Naive thymus-derived CD4-positive, alpha-beta T cell (primary cell): Measurements from ENCODE around the gene TXNRD2. TPM values are rescaled to one million over a fixed set of nuclear protein-coding genes. Genes with fewer than 3 reads are reported as not detected.
A peak's percentile ranks its signal among the peaks of the same experiment; 100 is the strongest.
"Not testable (repeated sequence)": the region's sequence is repeated elsewhere in the genome, so short reads cannot be mapped to it uniquely, and the experiment has no call there.

Source experiments
- ATAC-seq: fragments of 150-1000 bp; cut with Tn5 transposase; 2 replicates; pipeline ENCODE4 v1.10.0; 2021; ENCODE audit warnings: mild to moderate bottlenecking, moderate library complexity
- CTCF ChIA-PET: fragments of 350-600 bp; sonication (Branson Sonifier 250); formaldehyde crosslinking; loops from one replicate; lab custom pipeline; 2021; ENCODE audit warnings: antibody characterized with exemption; lab: Charles Lee
- POLR2A ChIA-PET: fragments of 350-600 bp; sonication (Branson Sonifier 250); formaldehyde crosslinking; loops from one replicate; lab custom pipeline; 2021; ENCODE audit warnings: antibody characterized with exemption, inconsistent platforms; lab: Charles Lee
- DNase-seq, 9 donors: peaks; one replicate each; pipeline versions ENCODE4 v3.0.0 to v3.0.0-alpha.2; 2020 to 2022; ENCODE audit warnings: mixed read lengths in 1 of 9
- H3K27ac ChIP-seq: one replicate; pipeline ENCODE4 v1.7.0; 2013; ENCODE audit warnings: mild to moderate bottlenecking, low read depth, low read length, moderate library complexity
- H3K27me3 ChIP-seq, 2 donors: one replicate each; pipeline ENCODE4 v1.7.0; 2013; ENCODE audit warnings: low read length in 2 of 2, mild to moderate bottlenecking in 2 of 2, moderate library complexity in 2 of 2; ENCODE audit not compliant: control insufficient read depth in 2 of 2, insufficient read depth in 2 of 2
- H3K36me3 ChIP-seq, 3 experiments: 1 replicate in 2 of 3; 2 replicates in 1 of 3; pipeline ENCODE4 v1.7.0; 2013; ENCODE audit warnings: low read length in 3 of 3, mild to moderate bottlenecking in 3 of 3, moderate library complexity in 1 of 3; ENCODE audit not compliant: insufficient read depth in 3 of 3, control insufficient read depth in 2 of 3
- H3K4me1 ChIP-seq, 2 donors: one replicate each; pipeline ENCODE4 v1.7.0; 2013; ENCODE audit warnings: low read length in 2 of 2, mild to moderate bottlenecking in 2 of 2, moderate library complexity in 1 of 2; ENCODE audit not compliant: control insufficient read depth in 2 of 2, insufficient read depth in 2 of 2
- H3K4me3 ChIP-seq: 2 replicates; pipeline ENCODE4 v1.7.0; 2013; ENCODE audit warnings: mild to moderate bottlenecking, low read length
- H3K9me3 ChIP-seq, 3 experiments: 1 replicate in 2 of 3; 2 replicates in 1 of 3; pipeline ENCODE4 v1.7.0; 2013; ENCODE audit warnings: low read length in 3 of 3; ENCODE audit not compliant: control insufficient read depth in 2 of 3
- H3K27ac Mint-ChIP-seq, 9 donors: one replicate each; pipeline ENCODE4 v1.8.0; 2020 to 2022; ENCODE audit warnings: mixed read lengths in 9 of 9, mild to moderate bottlenecking in 8 of 9, moderate library complexity in 5 of 9, inconsistent platforms in 2 of 9
- H3K27me3 Mint-ChIP-seq, 5 donors: one replicate each; pipeline ENCODE4 v1.8.0; 2021 to 2022; ENCODE audit warnings: mixed read lengths in 5 of 5, mild to moderate bottlenecking in 1 of 5
- H3K36me3 Mint-ChIP-seq, 5 donors: one replicate each; pipeline ENCODE4 v1.8.0; 2020 to 2022; ENCODE audit warnings: mixed read lengths in 5 of 5, mild to moderate bottlenecking in 3 of 5, inconsistent platforms in 1 of 5
- H3K4me1 Mint-ChIP-seq, 7 donors: one replicate each; pipeline ENCODE4 v1.8.0; 2020 to 2022; ENCODE audit warnings: mixed read lengths in 7 of 7, mild to moderate bottlenecking in 3 of 7, inconsistent platforms in 1 of 7
- H3K4me3 Mint-ChIP-seq, 10 donors: one replicate each; pipeline ENCODE4 v1.8.0; 2020 to 2022; ENCODE audit warnings: mild to moderate bottlenecking in 10 of 10, mixed read lengths in 10 of 10, moderate library complexity in 6 of 10, inconsistent platforms in 2 of 10
- H3K9me3 Mint-ChIP-seq, 11 donors: one replicate each; pipeline ENCODE4 v1.8.0; 2020 to 2022; ENCODE audit warnings: mixed read lengths in 11 of 11, mild to moderate bottlenecking in 4 of 11, inconsistent platforms in 1 of 11, moderate library complexity in 1 of 11
- intact Hi-C, 2 donors: fragments of 100-400 bp; cut with micrococcal nuclease; formaldehyde crosslinking; loops; one replicate each; pipeline ENCODE4 v1.15.1; 2023
- polyA plus RNA-seq, 2 donors: library from polyadenylated mRNA; unstranded; fragments of 300-500 nt; fragmentation: Illumina TruSeq; gene quantifications; one replicate each; pipeline ENCODE4 v1.2.3, GENCODE V29; 2021
- total RNA-seq, 6 experiments: library from RNA in 5 of 6; stranded (reverse) in 5 of 6; gene quantifications; 1 replicate in 5 of 6; 2 replicates in 1 of 6; pipeline ENCODE4 v1.2.3 and lab custom pipeline; 2021 to 2026

Gene TXNRD2
- total and polyA plus RNA-seq, 7 experiments from 2014 or later, result 14.0 to 39.0 (median 26.1) TPM

- peaks cover 10 to 33% (median 20%) of the 10 kb centered on the region in 5 donors for H3K36me3 Mint-ChIP-seq
- Histone ChIP-seq H3K27ac (no peak overlapping the region), H3K4me3 (no peak overlapping the region), H3K4me1 (peaks cover 0 to 8% of the 10 kb centered on the region in 2 donors), H3K36me3 (peaks cover 0 to 36% (median 0%) of the 10 kb centered on the region in 3 experiments), H3K9me3 (no peaks in the 10 kb centered on the region), H3K27me3 (no peaks in the 10 kb centered on the region)
- DNase-seq (peak; percentile 61 to 82 (median 76)), ATAC-seq (peak; percentile 94)
- intact Hi-C loops, result loop anchor here (1.0 kb wide), 5 partner anchors 18 to 179 kb away; no protein-coding TSS in a partner anchor
- H3K4me1 Mint-ChIP-seq, result peaks cover 2 to 17% (median 13%) of the 10 kb centered on the region in 7 donors
- CTCF ChIA-PET, result interaction anchor here (0.6 to 5.5 kb wide), 15 partner anchors 13 to 179 kb away, joined by 3 to 77 read pairs (median 4); no protein-coding TSS in a partner anchor
- POLR2A ChIA-PET, result interaction anchor here (1.0 to 2.1 kb wide), 3 partner anchors 17 to 179 kb away, joined by 3 to 8 read pairs (median 5); no protein-coding TSS in a partner anchor
- peak overlapping the region in 7 of 9 donors; percentile 41 to 85 (median 78) for H3K27ac Mint-ChIP-seq
- peaks cover 0 to 7% (median 0%) of the 10 kb centered on the region in 11 donors for H3K9me3 Mint-ChIP-seq
- H3K4me3 Mint-ChIP-seq, result peak overlapping the region in 2 of 10 donors; percentile 10 to 61
- no peaks in the 10 kb centered on the region for H3K27me3 Mint-ChIP-seq
Measured at GRCh38 chr22:19909350-19910179, 32.1 kb downstream of the TXNRD2 start.

GRCh38 chr22:19907902-19908301 is 33.7 kb downstream of the TXNRD2 start:
- Mint-ChIP-seq H3K36me3 (peaks cover 1 to 17% (median 4%) of the 10 kb centered on the region in 5 donors), H3K4me1 (peaks cover 2 to 17% (median 13%) of the 10 kb centered on the region in 7 donors)
- H3K27me3 ChIP-seq, H3K4me3 ChIP-seq, H3K4me1 ChIP-seq, H3K9me3 ChIP-seq, POLR2A ChIA-PET, H3K27ac ChIP-seq, H3K4me3 Mint-ChIP-seq, H3K27me3 Mint-ChIP-seq, H3K9me3 Mint-ChIP-seq, DNase-seq, intact Hi-C loops, H3K27ac Mint-ChIP-seq, ATAC-seq: not testable (repeated sequence)
- CTCF ChIA-PET, result interaction anchor here (1.1 kb wide), 1 partner anchor 178 kb away, joined by 4 read pairs; no protein-coding TSS in a partner anchor
- H3K36me3 ChIP-seq, result peaks cover 0 to 19% (median 0%) of the 10 kb centered on the region in 3 experiments

- POLR2A ChIA-PET, ATAC-seq: not testable (repeated sequence)
Measured at GRCh38 chr22:19906864-19907263, 34.8 kb downstream of the TXNRD2 start.

GRCh38 chr22:19905347-19906276 is 36.0 kb downstream of the TXNRD2 start:
- Histone ChIP-seq H3K4me1 (peaks cover 0 to 8% of the 10 kb centered on the region in 2 donors), H3K36me3 (peaks cover 0 to 4% (median 0%) of the 10 kb centered on the region in 3 experiments), H3K9me3 (no peaks in the 10 kb centered on the region), H3K4me3 (no peak overlapping the region), H3K27me3 (no peaks in the 10 kb centered on the region), H3K27ac (no peak overlapping the region)
- Mint-ChIP-seq H3K27ac (peak overlapping the region in 2 of 9 donors; percentile 0 to 29), H3K4me1 (peaks cover 2 to 17% (median 13%) of the 10 kb centered on the region in 7 donors), H3K36me3 (peaks cover 1 to 23% (median 7%) of the 10 kb centered on the region in 5 donors), H3K9me3 (no peaks in the 10 kb centered on the region), H3K4me3 (no peak overlapping the region), H3K27me3 (no peaks in the 10 kb centered on the region)
- DNase-seq, result no peak
- ChIA-PET CTCF (interaction anchor here (0.7 to 1.0 kb wide), 2 partner anchors 10 to 172 kb away, joined by 3 read pairs; no protein-coding TSS in a partner anchor), POLR2A (interaction anchor here (0.6 to 1.5 kb wide), 3 partner anchors 14 to 795 kb away, joined by 3 to 4 read pairs (median 3); no protein-coding TSS in a partner anchor)
- ATAC-seq, result no peak
- intact Hi-C loops, result no loop called here

More at GRCh38 chr22:19906864-19907263, 34.8 kb downstream of the TXNRD2 start:
- H3K27me3 Mint-ChIP-seq, intact Hi-C loops, H3K9me3 ChIP-seq, H3K9me3 Mint-ChIP-seq, H3K27ac Mint-ChIP-seq, H3K4me3 ChIP-seq, CTCF ChIA-PET, H3K27ac ChIP-seq, DNase-seq, H3K27me3 ChIP-seq, H3K4me3 Mint-ChIP-seq, H3K4me1 ChIP-seq: not testable (repeated sequence)
- peaks cover 2 to 17% (median 13%) of the 10 kb centered on the region in 7 donors for H3K4me1 Mint-ChIP-seq
- H3K36me3 ChIP-seq, result peaks cover 0 to 11% (median 0%) of the 10 kb centered on the region in 3 experiments
- H3K36me3 Mint-ChIP-seq, result peaks cover 1 to 20% (median 4%) of the 10 kb centered on the region in 5 donors

- Mint-ChIP-seq H3K4me1 (peaks cover 2 to 15% (median 12%) of the 10 kb centered on the region in 7 donors), H3K27me3 (no peaks in the 10 kb centered on the region), H3K4me3 (no peak overlapping the region), H3K27ac (no peak overlapping the region), H3K9me3 (no peaks in the 10 kb centered on the region), H3K36me3 (peaks cover 1 to 23% (median 6%) of the 10 kb centered on the region in 5 donors)
- ChIA-PET CTCF (interaction anchor here (0.7 to 1.0 kb wide), 2 partner anchors 9 to 172 kb away, joined by 3 read pairs; no protein-coding TSS in a partner anchor), POLR2A (interaction anchor here (0.6 to 1.5 kb wide), 4 partner anchors 13 to 794 kb away, joined by 3 to 4 read pairs (median 3); no protein-coding TSS in a partner anchor)
- no peaks in the 10 kb centered on the region for H3K27me3 ChIP-seq
- no peak overlapping the region for H3K27ac ChIP-seq
- no peak for DNase-seq
- H3K4me3 ChIP-seq, result no peak overlapping the region
- no peak for ATAC-seq
- intact Hi-C loops, result no loop called here
- peaks cover 0 to 4% (median 0%) of the 10 kb centered on the region in 3 experiments for H3K36me3 ChIP-seq
- H3K4me1 ChIP-seq, result peaks cover 0 to 8% of the 10 kb centered on the region in 2 donors
- H3K9me3 ChIP-seq, result no peaks in the 10 kb centered on the region
Measured at GRCh38 chr22:19904935-19905334, 36.7 kb downstream of the TXNRD2 start.
